GM23248 (cell line): ENCODE results near the gene WAPL. TPM values are rescaled to one million over a fixed set of nuclear protein-coding genes. Genes with fewer than 3 reads are reported as not detected.
"Not testable (repeated sequence)": the region's sequence is repeated elsewhere in the genome, so short reads cannot be mapped to it uniquely, and the experiment has no call there.

ENCODE experiments used
- DNase-seq: peaks from one replicate; pipeline ENCODE4 v3.0.0-alpha.2; 2015
- H2AFZ ChIP-seq: fragments of 200-600 bp; sonication (generic); 2 replicates; pipeline ENCODE4 v1.6.1; 2016; ENCODE audit warnings: antibody characterized with exemption
- H3F3A ChIP-seq: fragments of 200-600 bp; sonication (generic); 2 replicates; pipeline ENCODE4 v1.6.1; 2016; ENCODE audit warnings: mild to moderate bottlenecking, antibody characterized with exemption, mixed run types; ENCODE audit not compliant: insufficient read depth
- H3K27ac ChIP-seq: fragments of 200-600 bp; sonication (generic); 2 replicates; pipeline ENCODE4 v1.5.1; 2016; ENCODE audit warnings: mild to moderate bottlenecking
- H3K27me3 ChIP-seq: fragments of 200-600 bp; sonication (generic); replicated peaks from 2 replicates; pipeline ENCODE4 v1.6.1; 2016; ENCODE audit warnings: mild to moderate bottlenecking; ENCODE audit not compliant: insufficient read depth
- H3K36me3 ChIP-seq: fragments of 200-600 bp; sonication (generic); 2 replicates; pipeline ENCODE4 v1.6.1; 2016; ENCODE audit warnings: low read depth, mild to moderate bottlenecking
- H3K4me1 ChIP-seq: fragments of 200-600 bp; sonication (generic); 2 replicates; pipeline ENCODE4 v1.6.1; 2016; ENCODE audit warnings: mild to moderate bottlenecking; ENCODE audit not compliant: insufficient read depth
- H3K4me2 ChIP-seq: fragments of 200-600 bp; sonication (generic); one replicate; pipeline ENCODE4 v1.6.1; 2016; ENCODE audit warnings: mild to moderate bottlenecking; ENCODE audit not compliant: unreplicated experiment
- H3K4me3 ChIP-seq: fragments of 200-600 bp; sonication (generic); 2 replicates; pipeline ENCODE4 v1.5.1; 2016; ENCODE audit warnings: mild to moderate bottlenecking
- H3K79me2 ChIP-seq: fragments of 200-600 bp; sonication (generic); 2 replicates; pipeline ENCODE4 v1.6.1; 2016; ENCODE audit warnings: mild to moderate bottlenecking; ENCODE audit not compliant: insufficient read depth
- H3K9ac ChIP-seq: fragments of 200-600 bp; sonication (generic); 2 replicates; pipeline ENCODE4 v1.6.1; 2016; ENCODE audit warnings: mild to moderate bottlenecking
- H3K9me2 ChIP-seq: fragments of 200-600 bp; sonication (generic); 2 replicates; pipeline ENCODE4 v1.6.1; 2016; ENCODE audit warnings: mixed run types, mild to moderate bottlenecking, moderate library complexity; ENCODE audit not compliant: insufficient read depth
- H3K9me3 ChIP-seq: fragments of 200-600 bp; sonication (generic); one replicate; pipeline ENCODE4 v1.6.1; 2017; ENCODE audit warnings: low read depth
- H4K20me1 ChIP-seq: fragments of 200-600 bp; sonication (generic); 2 replicates; pipeline ENCODE4 v1.6.0; 2016; ENCODE audit not compliant: insufficient read depth
- EZH2 ChIP-seq: fragments of 200-600 bp; sonication (generic); IDR thresholded peaks from 2 replicates; pipeline ENCODE4 v1.6.1; 2018; ENCODE audit warnings: antibody characterized with exemption, mild to moderate bottlenecking; ENCODE audit not compliant: insufficient read depth, poor library complexity, severe bottlenecking
- EZH2phosphoT487 ChIP-seq: fragments of 200-600 bp; sonication (generic); IDR thresholded peaks from 2 replicates; pipeline ENCODE4 v1.6.1; 2018; ENCODE audit warnings: antibody characterized with exemption, moderate library complexity, mild to moderate bottlenecking, low read depth; ENCODE audit not compliant: insufficient read depth
- WGBS, 2 experiments: methylation state at CpG; one replicate each; pipeline ENCODE4 v1.1.6; 2015 to 2017; ENCODE audit warnings: low lambda C conversion rate in 2 of 2, low coverage in 1 of 2; ENCODE audit errors: missing lambda C conversion rate in 2 of 2; 5-methylcytosine and 5-hydroxymethylcytosine counted together
- in situ Hi-C: fragments of 300-500 bp; cut with MboI; formaldehyde crosslinking; loops from 2 replicates; pipeline ENCODE4 v1.15.0; 2020
- polyA plus RNA-seq: library from polyadenylated mRNA; unstranded; fragments of >200 nt; fragmentation: Nextera tagmentation; extraction: Ambion mirVana; gene quantifications from 2 replicates; pipeline ENCODE4 v1.2.1, GENCODE V29; 2016
- total RNA-seq: library from RNA; depleted of rRNA; stranded (reverse); fragments of >200 nt; shearing (Covaris generic); gene quantifications from 2 replicates; pipeline ENCODE4 v1.2.3, GENCODE V29; 2014

The WAPL gene
- total and polyA plus RNA-seq, 2 experiments from 2014 or later: 17.1 to 28.3 TPM

DNA sequence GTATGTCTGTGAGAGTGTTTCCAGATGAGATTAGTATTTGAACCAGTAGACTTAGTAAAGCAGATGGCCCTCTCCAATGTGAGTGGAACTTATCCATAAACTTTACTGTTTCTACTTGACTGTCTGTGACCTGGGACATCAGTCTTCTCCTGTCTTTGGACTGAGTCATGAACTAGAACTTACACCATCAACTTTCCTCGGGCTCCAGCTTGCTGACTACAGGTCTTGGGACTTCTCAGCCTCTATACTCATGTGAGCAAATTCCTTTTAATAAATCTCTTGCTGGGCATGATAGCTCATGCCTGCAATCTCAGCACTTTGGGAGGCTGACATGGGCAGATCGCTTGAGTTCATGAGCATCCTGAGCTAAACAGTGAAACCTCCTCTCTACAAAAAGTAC is 25.7 kb upstream of the WAPL start:
- H2AFZ ChIP-seq: no peak overlapping the region
- H3K9me2 ChIP-seq: no peaks in the 10 kb centered on the region
- H3K4me3 ChIP-seq: no peak overlapping the region
- no peaks in the 10 kb centered on the region for H4K20me1 ChIP-seq
- H3K79me2 ChIP-seq: no peaks in the 10 kb centered on the region
- H3F3A ChIP-seq: no peaks in the 10 kb centered on the region
- H3K4me1 ChIP-seq: no peaks in the 10 kb centered on the region
- H3K9ac ChIP-seq: no peak overlapping the region
- no peaks in the 10 kb centered on the region for H3K36me3 ChIP-seq
- 34 to 36% methylated on average over 2 of the region's 2 CpGs for WGBS, 2 experiments
- H3K4me2 ChIP-seq: no peak overlapping the region
- in situ Hi-C loops: no loop called here
- H3K27me3 ChIP-seq: no peaks in the 10 kb centered on the region
- no peak overlapping the region for H3K27ac ChIP-seq
- DNase-seq: no peak
- H3K9me3 ChIP-seq: no peaks in the 10 kb centered on the region
- TF ChIP-seq EZH2phosphoT487: no peak
- TF ChIP-seq EZH2: no peak

- DNase-seq: no peak
- no peak overlapping the region for H2AFZ ChIP-seq
- H3K9me3 ChIP-seq: no peaks in the 10 kb centered on the region
- no peaks in the 10 kb centered on the region for H3K27me3 ChIP-seq
- H3K9me2 ChIP-seq: no peaks in the 10 kb centered on the region
- no peaks in the 10 kb centered on the region for H3K4me1 ChIP-seq
- H3K79me2 ChIP-seq: no peaks in the 10 kb centered on the region
- TF ChIP-seq EZH2 (no peak), EZH2phosphoT487 (no peak)
- H3K27ac ChIP-seq: no peak overlapping the region
- H3K4me3 ChIP-seq: no peak overlapping the region
- H4K20me1 ChIP-seq: no peaks in the 10 kb centered on the region
- no peak overlapping the region for H3K4me2 ChIP-seq
- H3K36me3 ChIP-seq: no peaks in the 10 kb centered on the region
- H3F3A ChIP-seq: no peaks in the 10 kb centered on the region
- 64 to 69% methylated on average over 4 of the region's 4 CpGs for WGBS, 2 experiments
- in situ Hi-C loops: no loop called here
- H3K9ac ChIP-seq: no peak overlapping the region
Observed at GRCh38 chr10:86545101-86545500, 23.5 kb upstream of the WAPL start.

- Histone ChIP-seq H3K9me3 (no peaks in the 10 kb centered on the region), H3K27ac (no peak overlapping the region), H3K36me3 (no peaks in the 10 kb centered on the region), H3K4me1 (no peaks in the 10 kb centered on the region), H3K4me3 (no peak overlapping the region), H3F3A (no peaks in the 10 kb centered on the region), H2AFZ (no peak overlapping the region), H3K27me3 (no peaks in the 10 kb centered on the region), H3K9ac (no peak overlapping the region), H3K4me2 (no peak overlapping the region), H3K79me2 (no peaks in the 10 kb centered on the region), H4K20me1 (no peaks in the 10 kb centered on the region), H3K9me2 (no peaks in the 10 kb centered on the region)
- 69 to 79% methylated on average over 5 of the region's 5 CpGs for WGBS, 2 experiments
- DNase-seq: no peak
- no peak for TF ChIP-seq EZH2phosphoT487
- no peak for TF ChIP-seq EZH2
- in situ Hi-C loops: no loop called here
Observed at GRCh38 chr10:86540016-86540415, 18.4 kb upstream of the WAPL start.

GRCh38 chr10:86538547-86538946 is 17.0 kb upstream of the WAPL start:
- in situ Hi-C loops: no loop called here
- Histone ChIP-seq H4K20me1 (no peaks in the 10 kb centered on the region), H3K4me2 (no peak overlapping the region), H3K27ac (no peak overlapping the region), H3K9me2 (no peaks in the 10 kb centered on the region), H3K4me1 (no peaks in the 10 kb centered on the region), H3F3A (no peaks in the 10 kb centered on the region), H3K79me2 (no peaks in the 10 kb centered on the region), H2AFZ (no peak overlapping the region), H3K9me3 (no peaks in the 10 kb centered on the region), H3K4me3 (no peak overlapping the region), H3K27me3 (no peaks in the 10 kb centered on the region), H3K36me3 (no peaks in the 10 kb centered on the region), H3K9ac (no peak overlapping the region)
- TF ChIP-seq EZH2phosphoT487 (no peak), EZH2 (no peak)
- WGBS, 2 experiments: 50% methylated on average over 7 of the region's 7 CpGs
- DNase-seq: peak; percentile 22

DNA sequence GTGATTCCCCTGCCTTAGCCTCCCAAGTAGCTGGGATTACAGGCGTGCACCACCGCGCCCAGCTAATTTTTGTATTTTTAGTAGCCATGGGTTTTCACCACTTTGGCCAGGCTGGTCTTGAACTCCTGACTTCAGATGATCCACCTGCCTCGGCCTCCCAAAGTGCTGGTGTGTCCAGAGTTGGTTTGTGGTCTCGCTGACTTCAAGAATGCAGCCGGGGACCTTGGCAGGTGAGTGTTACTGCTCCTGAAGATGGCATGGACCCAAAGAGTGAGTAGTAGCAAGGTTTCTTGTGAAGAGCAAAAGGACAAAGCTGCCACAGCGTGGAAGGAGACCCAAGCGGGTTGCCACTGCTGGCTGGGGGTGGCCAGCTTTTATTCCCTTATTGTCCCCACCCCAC is 16.4 kb upstream of the WAPL start:
- WGBS, 2 experiments: 84 to 97% methylated on average over 7 to 8 of the region's 8 CpGs
- H3F3A ChIP-seq, H3K9ac ChIP-seq, H3K27me3 ChIP-seq, H3K4me2 ChIP-seq, H3K9me2 ChIP-seq, H3K4me1 ChIP-seq, H3K4me3 ChIP-seq, in situ Hi-C loops, H3K79me2 ChIP-seq, H3K36me3 ChIP-seq, H2AFZ ChIP-seq, H3K27ac ChIP-seq, DNase-seq, H3K9me3 ChIP-seq, H4K20me1 ChIP-seq: not testable (repeated sequence)
